HEK293 (cell line): Measurements from ENCODE around the gene TSPYL4.

ENCODE experiments used
- CTCF ChIA-PET: fragments of 350-600 bp; formaldehyde crosslinking; extraction: SDS; loops from one replicate; lab custom pipeline; 2021; ENCODE audit warnings: antibody characterized with exemption; lab: Yijun Ruan, JAX
- POLR2A ChIA-PET: fragments of 300-600 bp; formaldehyde crosslinking; extraction: SDS; loops from one replicate; lab custom pipeline; 2020; ENCODE audit warnings: antibody characterized with exemption, inconsistent platforms; lab: Yijun Ruan, JAX
- H3K27ac ChIP-seq: fragments of 200-500 bp; sonication (Bioruptor generic); 2 replicates; pipeline ENCODE4 v1.5.1; 2014; ENCODE audit warnings: low read depth, low read length, control low read depth, inconsistent platforms; ENCODE audit errors: extremely low read depth
- H3K36me3 ChIP-seq, 2 experiments: fragments of 200-500 bp in 1 of 2; sonication (Bioruptor generic) in 1 of 2; 1 replicate in 1 of 2; 2 replicates in 1 of 2; pipeline ENCODE4 v1.5.1; 2014 to 2017; ENCODE audit warnings: inconsistent platforms in 2 of 2, low read length in 2 of 2; ENCODE audit not compliant: control insufficient read depth in 2 of 2, insufficient read depth in 1 of 2
- H3K4me1 ChIP-seq: fragments of 200-500 bp; sonication (Bioruptor generic); 2 replicates; pipeline ENCODE4 v1.5.1; 2014; ENCODE audit warnings: mild to moderate bottlenecking, low read length, inconsistent platforms; ENCODE audit not compliant: control insufficient read depth, insufficient read depth
- H3K4me3 ChIP-seq: 2 replicates; pipeline ENCODE4 v1.5.1; 2011; ENCODE audit warnings: low read depth, mild to moderate bottlenecking, control low read depth, low read length, moderate library complexity
- H3K9me3 ChIP-seq: fragments of 200-500 bp; sonication (Bioruptor generic); 2 replicates; pipeline ENCODE4 v1.5.1; 2014; ENCODE audit warnings: low read depth, low read length, inconsistent platforms; ENCODE audit not compliant: control insufficient read depth, insufficient read depth
- BCL11B ChIP-seq: fragments of 450-650 bp; formaldehyde crosslinking; IDR thresholded peaks from 2 replicates; pipeline ENCODE4 v1.5.1; 2016; ENCODE audit warnings: low read depth, missing biosample characterization, missing genetic modification characterization
- KLF9 ChIP-seq: fragments of 450-650 bp; formaldehyde crosslinking; IDR thresholded peaks from 2 replicates; pipeline ENCODE4 v1.5.1; 2016; ENCODE audit warnings: missing biosample characterization, missing genetic modification characterization, low read depth
- PBX3 ChIP-seq: sonication (generic); formaldehyde crosslinking; IDR thresholded peaks from 2 replicates; pipeline ENCODE4 v1.8.1; 2022; ENCODE audit warnings: mild to moderate bottlenecking, moderate library complexity, missing genetic modification reagents
- YY2 ChIP-seq: fragments of 450-650 bp; formaldehyde crosslinking; IDR thresholded peaks from 2 replicates; pipeline ENCODE4 v1.5.1; 2016; ENCODE audit warnings: missing biosample characterization, missing genetic modification characterization
- ZBTB6 ChIP-seq: fragments of 450-650 bp; formaldehyde crosslinking; IDR thresholded peaks from 2 replicates; pipeline ENCODE4 v1.5.1; 2017; ENCODE audit warnings: missing biosample characterization, missing genetic modification characterization
- ZBTB7A ChIP-seq: fragments of 450-650 bp; formaldehyde crosslinking; IDR thresholded peaks from 2 replicates; pipeline ENCODE4 v1.5.1; 2016; ENCODE audit warnings: low read depth, missing biosample characterization, missing genetic modification characterization
- ZFP37 ChIP-seq: fragments of 450-650 bp; formaldehyde crosslinking; IDR thresholded peaks from 2 replicates; pipeline ENCODE4 v1.5.1; 2016; ENCODE audit warnings: missing biosample characterization, missing genetic modification characterization
- ZNF10 ChIP-seq: fragments of 450-650 bp; formaldehyde crosslinking; IDR thresholded peaks from 2 replicates; pipeline ENCODE4 v1.5.1; 2017; ENCODE audit warnings: missing biosample characterization, missing genetic modification characterization
- ZNF133 ChIP-seq: fragments of 450-650 bp; formaldehyde crosslinking; IDR thresholded peaks from 2 replicates; pipeline ENCODE4 v1.5.1; 2016; ENCODE audit warnings: missing biosample characterization, missing genetic modification characterization
- ZNF214 ChIP-seq: fragments of 450-650 bp; formaldehyde crosslinking; IDR thresholded peaks from 2 replicates; pipeline ENCODE4 v1.5.1; 2017; ENCODE audit warnings: missing biosample characterization, mild to moderate bottlenecking, missing genetic modification characterization, borderline replicate concordance
- ZNF341 ChIP-seq: fragments of 450-650 bp; formaldehyde crosslinking; IDR thresholded peaks from 2 replicates; pipeline ENCODE4; 2016; ENCODE audit warnings: low read depth, missing biosample characterization, missing genetic modification characterization
- ZNF362 ChIP-seq: fragments of 450-650 bp; formaldehyde crosslinking; IDR thresholded peaks from 2 replicates; pipeline ENCODE4 v1.5.1; 2016; ENCODE audit warnings: missing biosample characterization, missing genetic modification characterization
- ZNF391 ChIP-seq: fragments of 450-650 bp; formaldehyde crosslinking; IDR thresholded peaks from 2 replicates; pipeline ENCODE4 v1.5.1; 2016; ENCODE audit warnings: low read depth, missing biosample characterization, missing genetic modification characterization, borderline replicate concordance
- ZNF549 ChIP-seq: fragments of 450-650 bp; IDR thresholded peaks from 2 replicates; pipeline ENCODE4 v1.5.1; 2018; ENCODE audit warnings: missing biosample characterization, missing genetic modification characterization, mild to moderate bottlenecking, inconsistent platforms, moderate library complexity
- ZNF610 ChIP-seq: fragments of 450-650 bp; formaldehyde crosslinking; IDR thresholded peaks from 2 replicates; pipeline ENCODE4 v1.5.1; 2016; ENCODE audit warnings: missing biosample characterization, missing genetic modification characterization, borderline replicate concordance
- ZNF624 ChIP-seq: fragments of 450-650 bp; formaldehyde crosslinking; IDR thresholded peaks from 2 replicates; pipeline ENCODE4 v1.5.1; 2017; ENCODE audit warnings: missing biosample characterization, missing genetic modification characterization
- ZNF654 ChIP-seq: fragments of 450-650 bp; formaldehyde crosslinking; IDR thresholded peaks from 2 replicates; pipeline ENCODE4 v1.5.1; 2016; ENCODE audit warnings: low read depth, missing biosample characterization, missing genetic modification characterization
- ZNF664 ChIP-seq: fragments of 450-650 bp; formaldehyde crosslinking; IDR thresholded peaks from 2 replicates; pipeline ENCODE4 v1.5.1; 2016; ENCODE audit warnings: missing biosample characterization, missing genetic modification characterization
- ZSCAN23 ChIP-seq: fragments of 450-650 bp; formaldehyde crosslinking; IDR thresholded peaks from 2 replicates; pipeline ENCODE4 v1.5.1; 2016; ENCODE audit warnings: missing biosample characterization, missing genetic modification characterization
- ZXDB ChIP-seq: fragments of 450-650 bp; formaldehyde crosslinking; IDR thresholded peaks from 2 replicates; pipeline ENCODE4 v1.5.1; 2016; ENCODE audit warnings: missing biosample characterization, missing genetic modification characterization
- TF ChIP-seq, protein P1 (sequence below): fragments of 450-650 bp; formaldehyde crosslinking; IDR thresholded peaks from 2 replicates; pipeline ENCODE4 v1.5.1; 2017; ENCODE audit warnings: missing biosample characterization, missing genetic modification characterization
- TF ChIP-seq, protein P2 (sequence below): fragments of 450-650 bp; formaldehyde crosslinking; IDR thresholded peaks from 2 replicates; pipeline ENCODE4 v1.5.1; 2016; ENCODE audit warnings: missing biosample characterization, missing genetic modification characterization
- TF ChIP-seq, protein P3 (sequence below): fragments of 450-650 bp; formaldehyde crosslinking; IDR thresholded peaks from 2 replicates; pipeline ENCODE4; 2016; ENCODE audit warnings: missing biosample characterization, missing genetic modification characterization

Gene TSPYL4

DNA sequence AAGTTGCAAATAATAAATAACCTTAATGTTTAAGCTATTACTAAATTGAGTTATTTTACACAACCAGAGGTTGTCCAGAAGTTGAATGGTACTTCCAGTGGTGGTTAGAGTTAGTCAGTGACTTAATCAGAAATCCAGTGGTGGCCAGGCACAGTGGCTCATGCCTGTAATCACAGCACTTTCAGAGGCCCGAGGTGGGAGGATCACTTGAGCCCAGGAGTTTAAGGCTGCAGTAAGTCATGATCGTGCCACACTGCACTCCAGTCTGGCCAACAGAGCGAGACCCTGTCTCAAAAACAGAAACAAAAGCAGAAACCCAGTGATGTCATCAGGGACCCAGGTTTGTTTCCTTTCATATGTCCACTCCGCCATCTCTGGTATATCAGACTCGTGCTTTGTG lies 35.0 kb downstream of the TSPYL4 start (continued):
- TF ChIP-seq ZNF610 (tag by site-specific recombination) = no peak
- no peak for TF ChIP-seq ZBTB6 (tag by site-specific recombination)
- TF ChIP-seq ZNF133 (tag by site-specific recombination) = no peak
- TF ChIP-seq ZNF624 (tag by site-specific recombination) = no peak
- TF ChIP-seq ZNF391 (tag by site-specific recombination) = no peak

- TF ChIP-seq ZNF362 (tag by site-specific recombination) (peak; percentile 39; the same call in 1 of the 2 replicates), BCL11B (tag by site-specific recombination) (no peak), ZNF654 (peak; percentile 82), ZBTB7A (tag by site-specific recombination) (no peak), KLF9 (tag by site-specific recombination) (no peak)
- TF ChIP-seq, protein P1, sequence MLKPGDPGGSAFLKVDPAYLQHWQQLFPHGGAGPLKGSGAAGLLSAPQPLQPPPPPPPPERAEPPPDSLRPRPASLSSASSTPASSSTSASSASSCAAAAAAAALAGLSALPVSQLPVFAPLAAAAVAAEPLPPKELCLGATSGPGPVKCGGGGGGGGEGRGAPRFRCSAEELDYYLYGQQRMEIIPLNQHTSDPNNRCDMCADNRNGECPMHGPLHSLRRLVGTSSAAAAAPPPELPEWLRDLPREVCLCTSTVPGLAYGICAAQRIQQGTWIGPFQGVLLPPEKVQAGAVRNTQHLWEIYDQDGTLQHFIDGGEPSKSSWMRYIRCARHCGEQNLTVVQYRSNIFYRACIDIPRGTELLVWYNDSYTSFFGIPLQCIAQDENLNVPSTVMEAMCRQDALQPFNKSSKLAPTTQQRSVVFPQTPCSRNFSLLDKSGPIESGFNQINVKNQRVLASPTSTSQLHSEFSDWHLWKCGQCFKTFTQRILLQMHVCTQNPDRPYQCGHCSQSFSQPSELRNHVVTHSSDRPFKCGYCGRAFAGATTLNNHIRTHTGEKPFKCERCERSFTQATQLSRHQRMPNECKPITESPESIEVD (tag by site-specific recombination) = peak; percentile 65
- TF ChIP-seq, protein P2, sequence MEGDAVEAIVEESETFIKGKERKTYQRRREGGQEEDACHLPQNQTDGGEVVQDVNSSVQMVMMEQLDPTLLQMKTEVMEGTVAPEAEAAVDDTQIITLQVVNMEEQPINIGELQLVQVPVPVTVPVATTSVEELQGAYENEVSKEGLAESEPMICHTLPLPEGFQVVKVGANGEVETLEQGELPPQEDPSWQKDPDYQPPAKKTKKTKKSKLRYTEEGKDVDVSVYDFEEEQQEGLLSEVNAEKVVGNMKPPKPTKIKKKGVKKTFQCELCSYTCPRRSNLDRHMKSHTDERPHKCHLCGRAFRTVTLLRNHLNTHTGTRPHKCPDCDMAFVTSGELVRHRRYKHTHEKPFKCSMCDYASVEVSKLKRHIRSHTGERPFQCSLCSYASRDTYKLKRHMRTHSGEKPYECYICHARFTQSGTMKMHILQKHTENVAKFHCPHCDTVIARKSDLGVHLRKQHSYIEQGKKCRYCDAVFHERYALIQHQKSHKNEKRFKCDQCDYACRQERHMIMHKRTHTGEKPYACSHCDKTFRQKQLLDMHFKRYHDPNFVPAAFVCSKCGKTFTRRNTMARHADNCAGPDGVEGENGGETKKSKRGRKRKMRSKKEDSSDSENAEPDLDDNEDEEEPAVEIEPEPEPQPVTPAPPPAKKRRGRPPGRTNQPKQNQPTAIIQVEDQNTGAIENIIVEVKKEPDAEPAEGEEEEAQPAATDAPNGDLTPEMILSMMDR (tag by site-specific recombination) = peak; percentile 29; the same call in 1 of the 2 replicates
- TF ChIP-seq, all 188 proteins: peak for 4
- Histone ChIP-seq H3K4me1 (no peaks in the 10 kb centered on the region), H3K9me3 (no peaks in the 10 kb centered on the region), H3K27ac (no peak overlapping the region), H3K36me3 (peaks cover 0 to 4% of the 10 kb centered on the region in 2 experiments; a peak in 1 of 3 replicates), H3K4me3 (no peak overlapping the region)
- POLR2A ChIA-PET = no interaction called here
- CTCF ChIA-PET = interaction anchor here (0.5 to 4.5 kb wide), 36 partner anchors 11 to 746 kb away, joined by 3 to 60 read pairs (median 5); partner anchors contain the start of genes KPNA5 and TSPYL1
These were observed 35.7 kb downstream of the TSPYL4 start for GRCh38 chr6:116218172-116218633.

GRCh38 chr6:116217069-116217468 lies 36.8 kb downstream of the TSPYL4 start:
- ChIA-PET CTCF (interaction anchor here (0.5 to 4.5 kb wide), 60 partner anchors 10 to 1214 kb away, joined by 3 to 60 read pairs (median 4); partner anchors contain the start of genes CALHM5, RWDD1 and TSPYL1), POLR2A (no interaction called here)
- H3K27ac ChIP-seq = no peak overlapping the region
- no peak overlapping the region for H3K4me3 ChIP-seq
- H3K4me1 ChIP-seq = no peaks in the 10 kb centered on the region
- no peaks in the 10 kb centered on the region for H3K36me3 ChIP-seq
- no peaks in the 10 kb centered on the region for H3K9me3 ChIP-seq
- TF ChIP-seq, protein P3, sequence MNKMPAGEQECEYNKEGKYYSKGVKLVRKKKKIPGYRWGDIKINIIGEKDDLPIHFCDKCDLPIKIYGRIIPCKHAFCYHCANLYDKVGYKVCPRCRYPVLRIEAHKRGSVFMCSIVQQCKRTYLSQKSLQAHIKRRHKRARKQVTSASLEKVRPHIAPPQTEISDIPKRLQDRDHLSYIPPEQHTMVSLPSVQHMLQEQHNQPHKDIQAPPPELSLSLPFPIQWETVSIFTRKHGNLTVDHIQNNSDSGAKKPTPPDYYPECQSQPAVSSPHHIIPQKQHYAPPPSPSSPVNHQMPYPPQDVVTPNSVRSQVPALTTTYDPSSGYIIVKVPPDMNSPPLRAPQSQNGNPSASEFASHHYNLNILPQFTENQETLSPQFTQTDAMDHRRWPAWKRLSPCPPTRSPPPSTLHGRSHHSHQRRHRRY (tag by site-specific recombination) = no peak
- no peak for TF ChIP-seq ZSCAN23
- TF ChIP-seq ZFP37 (tag by site-specific recombination) = no peak
- TF ChIP-seq, protein P2 (tag by site-specific recombination) = peak; percentile 14; the same call in 1 of the 2 replicates
- TF ChIP-seq ZNF664 (tag by site-specific recombination) = no peak
- no peak for TF ChIP-seq ZNF214 (tag by site-specific recombination)
- TF ChIP-seq ZNF10 (tag by site-specific recombination) = no peak
- TF ChIP-seq ZXDB (tag by site-specific recombination) = no peak
- TF ChIP-seq PBX3 (CRISPR knock-in tag) = no peak
- no peak for TF ChIP-seq YY2 (tag by site-specific recombination)
- no peak for TF ChIP-seq ZNF549
- TF ChIP-seq ZNF341 = no peak
